ENCODE results near the gene NEK6. TPM values are rescaled to one million over a fixed set of nuclear protein-coding genes. Genes with fewer than 3 reads are reported as not detected.
A peak's percentile ranks its signal among the peaks of the same experiment; 100 is the strongest.

Gene NEK6
- total RNA-seq, 6 donors from 2014 or later = 33.8 to 144 (median 59.7) TPM

DNA sequence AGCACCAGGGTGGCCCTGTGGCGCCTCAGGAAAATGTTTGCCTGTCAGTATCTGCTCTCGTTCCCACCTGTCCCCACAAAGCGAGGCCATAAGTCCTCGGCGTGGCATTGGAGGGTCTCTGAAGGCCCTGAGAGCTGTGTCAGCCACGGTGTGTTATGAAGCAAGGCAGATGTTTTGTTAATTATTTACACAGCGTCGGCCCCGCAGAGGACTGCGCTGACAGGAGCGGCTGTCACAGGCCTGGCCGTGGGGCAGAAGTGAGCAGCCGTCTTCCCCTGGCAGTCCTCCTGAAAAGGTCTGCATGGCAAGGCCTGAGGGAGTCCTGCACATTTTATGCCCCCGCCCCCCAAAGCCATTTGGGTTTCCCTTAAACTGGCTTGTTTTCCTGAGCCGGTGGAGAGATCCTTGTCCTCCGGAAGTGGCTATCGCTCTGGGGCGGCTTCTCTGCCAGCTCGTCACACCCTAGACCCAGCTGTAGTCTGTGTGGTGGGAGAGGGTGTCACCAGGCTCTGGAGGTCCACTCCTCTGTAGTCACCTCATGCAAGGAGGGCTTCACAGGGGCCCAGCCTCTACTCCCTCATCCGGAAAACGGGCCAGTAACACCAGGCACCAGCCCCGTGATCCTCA lies 6.2 kb downstream of the NEK6 start:
- Histone ChIP-seq H3K27ac (peak overlapping the region in 3 of 4 donors; percentile 2 to 93 (median 78)), H3K4me1 (peaks cover 83 to 97% (median 87%) of the 10 kb centered on the region in 4 donors), H3K36me3 (peaks cover 0 to 3% (median 0%) of the 10 kb centered on the region in 4 donors), H3K9me3 (no peaks in the 10 kb centered on the region), H3K4me3 (no peak overlapping the region), H3K27me3 (no peaks in the 10 kb centered on the region)
- ATAC-seq (ENCODE audit: low FRiP score in 2 of 2) = no peak
- TF ChIP-seq EP300 (IDR thresholded peaks at IDR 0.05) (no peak), POLR2A (IDR thresholded peaks at IDR 0.05) (no peak), POLR2AphosphoS5 (IDR thresholded peaks at IDR 0.05) (no peak)
- TF ChIP-seq, protein P1, sequence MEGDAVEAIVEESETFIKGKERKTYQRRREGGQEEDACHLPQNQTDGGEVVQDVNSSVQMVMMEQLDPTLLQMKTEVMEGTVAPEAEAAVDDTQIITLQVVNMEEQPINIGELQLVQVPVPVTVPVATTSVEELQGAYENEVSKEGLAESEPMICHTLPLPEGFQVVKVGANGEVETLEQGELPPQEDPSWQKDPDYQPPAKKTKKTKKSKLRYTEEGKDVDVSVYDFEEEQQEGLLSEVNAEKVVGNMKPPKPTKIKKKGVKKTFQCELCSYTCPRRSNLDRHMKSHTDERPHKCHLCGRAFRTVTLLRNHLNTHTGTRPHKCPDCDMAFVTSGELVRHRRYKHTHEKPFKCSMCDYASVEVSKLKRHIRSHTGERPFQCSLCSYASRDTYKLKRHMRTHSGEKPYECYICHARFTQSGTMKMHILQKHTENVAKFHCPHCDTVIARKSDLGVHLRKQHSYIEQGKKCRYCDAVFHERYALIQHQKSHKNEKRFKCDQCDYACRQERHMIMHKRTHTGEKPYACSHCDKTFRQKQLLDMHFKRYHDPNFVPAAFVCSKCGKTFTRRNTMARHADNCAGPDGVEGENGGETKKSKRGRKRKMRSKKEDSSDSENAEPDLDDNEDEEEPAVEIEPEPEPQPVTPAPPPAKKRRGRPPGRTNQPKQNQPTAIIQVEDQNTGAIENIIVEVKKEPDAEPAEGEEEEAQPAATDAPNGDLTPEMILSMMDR (IDR thresholded peaks at IDR 0.05) = no peak
- DNase-seq = no peak
- 69% methylated on average over 7 to 16 of the region's 22 CpGs for WGBS, 2 donors

DNA sequence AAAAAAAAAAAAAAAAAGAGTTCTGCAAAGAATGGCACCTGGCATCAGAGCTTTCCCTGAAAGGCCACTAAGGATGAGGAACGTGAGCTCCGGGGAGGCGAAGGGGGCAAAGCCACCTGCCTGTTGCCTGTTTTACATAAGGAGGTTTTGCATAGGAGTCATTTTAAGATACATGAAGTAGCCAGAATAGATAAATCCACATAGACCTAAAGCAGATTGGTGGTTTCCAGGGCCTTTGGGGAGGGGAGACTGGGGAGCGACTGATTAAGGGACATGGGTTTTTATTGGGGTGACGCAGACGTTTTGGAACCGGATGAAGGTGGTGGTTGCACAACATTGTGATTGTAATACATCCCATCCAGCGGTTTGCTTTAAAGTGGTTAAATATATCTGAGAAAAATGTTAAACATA lies 7.1 kb downstream of the NEK6 start:
- Histone ChIP-seq H3K27ac (peak overlapping the region in 2 of 4 donors; percentile 78 to 93), H3K9me3 (no peaks in the 10 kb centered on the region), H3K27me3 (no peaks in the 10 kb centered on the region), H3K4me3 (no peak overlapping the region), H3K36me3 (peaks cover 0 to 3% (median 0%) of the 10 kb centered on the region in 4 donors), H3K4me1 (peaks cover 80 to 93% (median 84%) of the 10 kb centered on the region in 4 donors)
- 51 to 74% methylated on average over 8 of the region's 8 CpGs for WGBS, 2 donors
- TF ChIP-seq POLR2A (IDR thresholded peaks at IDR 0.05) (no peak), POLR2AphosphoS5 (IDR thresholded peaks at IDR 0.05) (no peak), EP300 (IDR thresholded peaks at IDR 0.05) (no peak)
- TF ChIP-seq, protein P1 (IDR thresholded peaks at IDR 0.05) = no peak
- no peak for ATAC-seq (ENCODE audit: low FRiP score in 2 of 2)
- no peak for DNase-seq

DNA sequence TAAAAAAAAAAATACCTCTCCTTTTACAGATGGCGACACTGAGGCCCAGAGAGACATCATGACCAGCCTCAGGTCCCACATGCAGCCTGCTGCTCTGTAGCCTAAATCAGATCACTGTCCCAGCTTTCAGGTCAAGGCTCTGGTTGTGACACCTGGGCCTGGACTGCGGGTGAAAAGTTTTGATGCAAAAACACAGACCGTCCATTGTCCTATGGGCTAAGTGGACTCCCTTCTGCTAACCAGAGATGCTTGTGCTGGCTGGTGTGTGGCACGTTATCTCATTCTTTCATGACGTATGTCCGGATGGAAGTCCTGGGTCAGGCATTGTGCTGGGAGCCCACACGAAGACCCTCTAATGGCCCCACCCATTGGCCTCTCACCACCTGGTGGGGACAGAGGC lies 7.8 kb downstream of the NEK6 start:
- Histone ChIP-seq H3K36me3 (peaks cover 0 to 3% (median 0%) of the 10 kb centered on the region in 4 donors), H3K4me1 (peaks cover 80 to 93% (median 84%) of the 10 kb centered on the region in 4 donors), H3K4me3 (no peak overlapping the region), H3K27me3 (no peaks in the 10 kb centered on the region), H3K9me3 (no peaks in the 10 kb centered on the region), H3K27ac (peak overlapping the region in 3 of 4 donors; percentile 7 to 93 (median 78))
- ATAC-seq (ENCODE audit: low FRiP score in 2 of 2) (no peak), DNase-seq (no peak)
- WGBS, 2 donors = 92 to 94% methylated on average over 3 to 7 of the region's 7 CpGs
- TF ChIP-seq EP300 (IDR thresholded peaks at IDR 0.05) = no peak
- TF ChIP-seq POLR2AphosphoS5 (IDR thresholded peaks at IDR 0.05) = no peak
- TF ChIP-seq, protein P1 (IDR thresholded peaks at IDR 0.05) = no peak
- TF ChIP-seq POLR2A (IDR thresholded peaks at IDR 0.05) = no peak

DNA sequence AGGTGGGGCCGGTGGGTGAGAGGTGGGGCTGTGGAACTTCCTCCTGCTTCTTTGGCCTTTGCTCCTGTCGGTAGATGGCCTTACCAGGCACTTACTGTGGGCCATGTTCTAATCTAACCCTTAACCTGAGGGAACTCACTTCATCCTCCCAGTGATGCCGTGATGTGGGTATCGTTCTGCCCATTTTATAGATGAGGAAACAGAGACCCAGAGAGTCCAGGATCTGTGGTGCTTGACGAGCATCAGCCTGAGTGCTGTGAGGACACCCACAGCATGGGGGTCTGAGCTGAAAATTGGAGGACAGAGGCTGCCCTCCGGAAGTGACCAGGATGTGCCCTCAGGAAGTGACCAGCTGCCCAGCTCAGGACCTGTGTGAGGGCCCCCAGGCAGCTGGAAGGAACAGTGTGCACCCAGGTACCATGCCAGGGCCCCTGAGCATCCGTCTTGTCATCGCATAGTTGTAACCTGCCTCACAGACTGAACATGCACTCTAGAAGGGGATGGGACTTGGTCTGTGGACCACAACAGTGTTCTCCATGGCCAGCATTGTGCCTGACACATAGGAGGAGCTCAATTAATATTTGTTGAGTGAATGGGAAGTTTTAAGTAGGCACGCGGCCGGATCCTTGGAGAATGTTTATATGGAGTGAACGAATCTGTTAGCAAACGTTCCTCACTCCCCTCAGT lies 8.5 kb downstream of the NEK6 start:
- TF ChIP-seq POLR2AphosphoS5 (IDR thresholded peaks at IDR 0.05) = no peak
- no peak for TF ChIP-seq EP300 (IDR thresholded peaks at IDR 0.05)
- no peak for TF ChIP-seq POLR2A (IDR thresholded peaks at IDR 0.05)
- TF ChIP-seq, protein P1 (IDR thresholded peaks at IDR 0.05) = no peak
- H3K9me3 ChIP-seq = no peaks in the 10 kb centered on the region
- H3K27me3 ChIP-seq = no peaks in the 10 kb centered on the region
- H3K4me3 ChIP-seq = no peak overlapping the region
- peaks cover 81 to 93% (median 84%) of the 10 kb centered on the region in 4 donors for H3K4me1 ChIP-seq
- no peak for ATAC-seq (ENCODE audit: low FRiP score in 2 of 2)
- H3K27ac ChIP-seq = peak overlapping the region; percentile 68 to 93 (median 78)
- no peak for DNase-seq
- H3K36me3 ChIP-seq = peaks cover 0 to 3% (median 0%) of the 10 kb centered on the region in 4 donors
- 69 to 72% methylated on average over 11 to 13 of the region's 13 CpGs for WGBS, 2 donors

All from upper lobe of left lung (tissue), 6 donors.